HL-60/S4 treated with retinoic acid at 250 ng/mL for 4 days and 3 days (cell line): Measurements from ENCODE around the gene AJUBA.
"Not testable (repeated sequence)": the region's sequence is repeated elsewhere in the genome, so short reads cannot be mapped to it uniquely, and the experiment has no call there.

Source experiments
- in situ Hi-C: fragments of 300-500 bp; cut with MboI; formaldehyde crosslinking; loops from 2 replicates; pipeline ENCODE4 v1.7.0; 2022; ENCODE audit warnings: low sequenced_read_pairs

AJUBA gene

GRCh38 chr14:22955702-22956569 lies 26.4 kb downstream of the AJUBA start:
- in situ Hi-C loops, result no loop called here

DNA sequence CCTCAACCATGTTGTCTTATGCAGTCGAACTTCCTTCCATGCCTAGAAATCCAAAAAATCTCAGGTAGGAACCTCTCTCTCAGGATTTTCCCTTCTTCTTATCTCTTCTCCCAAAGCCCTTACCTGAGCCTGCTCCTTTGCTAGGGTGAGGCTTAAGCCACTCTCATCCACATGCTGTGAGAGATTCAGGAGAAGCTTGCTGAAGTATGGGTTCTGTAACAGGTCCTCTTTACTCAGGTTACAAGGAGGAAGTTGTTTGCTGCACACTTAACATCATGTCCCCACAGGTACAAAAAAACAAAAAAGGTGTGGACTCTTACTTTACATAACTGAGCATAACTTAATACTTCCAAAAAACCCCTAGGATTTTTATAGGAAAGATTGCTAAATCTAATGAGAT lies 29.9 kb downstream of the AJUBA start:
- in situ Hi-C loops, result no loop called here

GRCh38 chr14:22951795-22952194 lies 30.6 kb downstream of the AJUBA start:
- in situ Hi-C loops, result not testable (repeated sequence)

GRCh38 chr14:22945642-22946041 lies 36.7 kb downstream of the AJUBA start:
- in situ Hi-C loops, result no loop called here

GRCh38 chr14:22939684-22940083 lies 42.7 kb downstream of the AJUBA start:
- in situ Hi-C loops, result no loop called here

DNA sequence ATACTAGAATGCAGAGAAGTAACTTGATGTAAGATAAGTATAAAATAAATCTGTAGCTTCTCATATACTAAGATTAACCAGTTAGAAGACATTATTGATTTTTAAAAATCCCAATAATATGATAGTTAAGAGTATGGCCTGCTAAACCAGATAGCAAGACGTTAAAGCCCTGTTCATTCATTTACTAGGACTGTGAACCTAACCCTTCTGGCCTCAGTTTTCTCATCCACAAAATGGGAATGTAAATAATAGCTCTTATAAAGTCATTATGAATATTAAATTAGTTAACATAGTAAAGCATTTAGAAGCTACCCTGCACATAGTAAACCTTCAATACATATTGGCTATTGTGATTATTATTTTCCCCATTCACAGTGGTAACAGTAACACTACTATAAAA lies 47.2 kb downstream of the AJUBA start:
- in situ Hi-C loops, result no loop called here

- in situ Hi-C loops, result no loop called here
Measured at GRCh38 chr14:22932146-22932545, 50.2 kb downstream of the AJUBA start.

DNA sequence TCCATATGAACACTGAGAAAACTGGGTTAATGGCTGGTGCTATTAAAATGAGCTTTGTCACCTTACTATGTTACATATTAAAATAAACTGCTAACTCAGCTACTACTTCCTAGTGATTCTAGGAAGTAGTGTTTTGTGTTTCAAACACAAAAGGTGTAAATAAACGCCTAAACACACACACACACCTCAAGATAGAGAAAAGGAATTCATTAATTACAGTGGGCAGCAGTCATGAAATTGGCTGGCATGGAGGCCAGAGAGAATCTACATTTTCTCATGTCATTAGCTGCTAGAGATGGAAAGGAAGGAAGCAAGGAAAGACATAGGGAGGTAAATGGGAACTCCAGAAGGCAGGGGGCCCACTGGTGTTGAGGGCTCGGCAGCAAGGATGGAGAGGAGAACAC lies 52.4 kb downstream of the AJUBA start:
- in situ Hi-C loops, result no loop called here

- in situ Hi-C loops, result no loop called here
Measured at GRCh38 chr14:22929104-22929960, 53.0 kb downstream of the AJUBA start, which contains the start of gene PRMT5. Gene PRMT5, minus strand, starts transcription at chr14:22929376. Its CDS starts 15 bp downstream, at chr14:22929361.

DNA sequence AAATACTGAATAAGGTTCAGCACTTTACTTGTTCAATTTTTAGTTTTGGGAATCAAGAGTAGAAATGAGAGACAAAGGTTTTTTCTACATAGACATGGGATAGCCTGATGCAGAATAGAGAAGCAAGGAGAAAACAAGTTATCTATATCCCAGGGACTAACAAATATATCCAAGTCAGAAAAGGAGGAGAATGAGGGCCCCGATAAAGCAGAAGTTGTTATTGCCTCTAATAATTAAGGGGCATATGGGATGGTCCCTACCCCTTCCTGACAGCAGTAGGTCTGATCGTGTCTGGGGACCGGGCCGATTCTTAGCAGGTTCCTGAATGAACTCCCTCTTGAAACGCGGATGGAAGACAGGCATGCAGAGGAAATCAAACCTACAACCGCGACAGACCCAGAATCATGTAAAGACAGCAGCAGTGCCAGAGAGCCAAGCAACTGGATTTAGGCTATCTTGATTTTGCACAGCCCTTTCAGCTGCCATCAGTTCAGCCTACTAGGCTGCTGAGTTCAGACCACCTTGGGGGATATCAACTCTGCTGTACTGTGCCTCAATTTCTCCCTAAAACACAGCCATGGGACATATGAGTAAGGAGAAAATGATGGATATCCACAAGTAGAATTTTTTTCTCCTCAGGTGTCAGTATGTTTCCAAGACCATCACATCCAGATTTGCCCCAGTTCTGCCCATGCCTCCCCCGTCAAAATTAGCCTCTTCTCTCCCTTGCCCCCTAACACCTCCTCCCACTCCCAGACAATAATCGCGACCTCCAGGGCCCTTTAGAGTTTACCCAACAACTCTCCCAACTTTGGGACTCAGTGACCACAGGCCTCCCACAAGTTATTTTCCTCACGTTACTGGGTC lies 53.9 kb downstream of the AJUBA start:
- in situ Hi-C loops, result no loop called here

DNA sequence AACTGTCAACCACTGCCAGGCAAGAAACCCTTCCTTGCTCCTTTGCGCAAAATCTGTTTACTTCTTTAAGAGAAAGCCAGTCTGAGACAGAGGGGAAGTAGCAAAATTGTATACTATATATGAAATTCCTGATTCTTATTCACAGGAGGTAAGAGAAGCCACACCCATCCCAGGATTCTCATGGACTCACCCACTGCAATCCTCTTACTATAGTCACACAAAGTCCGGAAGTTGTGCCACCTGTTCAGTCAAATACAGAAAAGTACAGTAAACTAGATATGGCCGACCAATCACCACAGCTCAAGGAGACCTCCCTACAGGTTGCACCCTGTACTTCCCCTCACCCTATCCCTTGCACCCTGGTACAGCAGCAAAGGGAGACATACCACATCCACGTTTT lies 56.0 kb downstream of the AJUBA start:
- in situ Hi-C loops, result no loop called here

- in situ Hi-C loops, result no loop called here
Measured at GRCh38 chr14:22925513-22925912, 56.8 kb downstream of the AJUBA start.

DNA sequence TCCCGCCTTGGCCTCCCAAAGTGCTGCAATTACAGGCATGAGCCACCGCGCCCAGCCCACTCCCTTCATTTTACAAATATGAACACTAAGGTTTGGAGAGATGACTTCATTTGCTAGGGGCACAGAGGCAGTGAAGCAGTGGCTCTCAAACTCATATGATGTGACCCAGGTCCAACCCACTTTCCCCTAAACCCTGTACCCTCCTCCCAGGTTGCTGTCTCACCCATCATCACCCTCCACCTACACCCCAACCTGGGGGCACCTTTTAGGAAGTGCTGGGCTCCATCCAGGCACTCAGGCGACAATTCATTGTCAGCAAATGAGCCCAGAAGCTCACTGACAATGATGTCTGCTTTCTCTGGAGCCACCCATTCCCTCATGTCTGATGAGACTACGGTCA lies 58.6 kb downstream of the AJUBA start:
- in situ Hi-C loops, result no loop called here

DNA sequence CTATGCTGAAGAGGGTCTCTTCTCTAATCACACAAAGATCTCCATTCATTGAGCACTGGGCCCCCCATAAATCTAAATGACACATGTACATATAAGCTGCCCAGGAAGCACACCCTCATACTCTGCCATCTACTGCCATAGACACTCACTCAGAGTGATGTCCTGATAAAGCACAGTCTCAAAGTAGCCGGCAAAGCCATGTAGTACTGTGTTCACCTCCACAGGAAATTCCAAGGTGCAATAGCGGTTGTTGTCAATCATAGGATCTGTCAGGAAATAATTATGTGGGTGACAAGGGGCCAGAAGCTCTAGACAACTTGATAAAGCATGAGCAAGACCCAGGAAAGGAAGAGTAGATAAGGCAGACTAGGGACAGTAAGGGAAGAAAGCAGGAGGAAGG lies 60.1 kb downstream of the AJUBA start:
- in situ Hi-C loops, result no loop called here
